Measurements from ENCODE around the gene MEIKIN. TPM values are rescaled to one million over a fixed set of nuclear protein-coding genes. Genes with fewer than 3 reads are reported as not detected.

MEIKIN gene
- total RNA-seq, 1 experiment from 2014 or later, result not detected

GRCh38 chr5:131867524-131867923, 77.9 kb downstream of the MEIKIN start:
- WGBS (ENCODE audit: extremely low coverage, insufficient read length, low lambda C conversion rate), result no CpG with 5 or more reads among the region's 2 CpGs
- no peak overlapping the region for H2AFZ ChIP-seq (ENCODE audit: low read length)
- no peak overlapping the region for H4K8ac ChIP-seq (replicated peaks; ENCODE audit: insufficient read length, low read depth, low read length)
- H3K27me3 ChIP-seq (ENCODE audit: insufficient read depth, low read length), result no peaks in the 10 kb centered on the region
- TF ChIP-seq, protein P1, sequence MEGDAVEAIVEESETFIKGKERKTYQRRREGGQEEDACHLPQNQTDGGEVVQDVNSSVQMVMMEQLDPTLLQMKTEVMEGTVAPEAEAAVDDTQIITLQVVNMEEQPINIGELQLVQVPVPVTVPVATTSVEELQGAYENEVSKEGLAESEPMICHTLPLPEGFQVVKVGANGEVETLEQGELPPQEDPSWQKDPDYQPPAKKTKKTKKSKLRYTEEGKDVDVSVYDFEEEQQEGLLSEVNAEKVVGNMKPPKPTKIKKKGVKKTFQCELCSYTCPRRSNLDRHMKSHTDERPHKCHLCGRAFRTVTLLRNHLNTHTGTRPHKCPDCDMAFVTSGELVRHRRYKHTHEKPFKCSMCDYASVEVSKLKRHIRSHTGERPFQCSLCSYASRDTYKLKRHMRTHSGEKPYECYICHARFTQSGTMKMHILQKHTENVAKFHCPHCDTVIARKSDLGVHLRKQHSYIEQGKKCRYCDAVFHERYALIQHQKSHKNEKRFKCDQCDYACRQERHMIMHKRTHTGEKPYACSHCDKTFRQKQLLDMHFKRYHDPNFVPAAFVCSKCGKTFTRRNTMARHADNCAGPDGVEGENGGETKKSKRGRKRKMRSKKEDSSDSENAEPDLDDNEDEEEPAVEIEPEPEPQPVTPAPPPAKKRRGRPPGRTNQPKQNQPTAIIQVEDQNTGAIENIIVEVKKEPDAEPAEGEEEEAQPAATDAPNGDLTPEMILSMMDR (conservative IDR thresholded peaks at IDR 0.05), result no peak
- Mint-ChIP-seq H3K4me1 (no peaks in the 10 kb centered on the region), H3K27me3 (ENCODE audit: low read depth) (no peaks in the 10 kb centered on the region; the same call in none of the 2 replicates), H3K4me3 (no peak overlapping the region), H3K27ac (no peak overlapping the region), H3K36me3 (ENCODE audit: insufficient read depth in 1 of 3, low read depth in 3 of 3) (peaks cover 8 to 18% (median 11%) of the 10 kb centered on the region in 3 experiments; a peak in 6 of 7 replicates), H3K9me3 (peaks cover 72 to 86% of the 10 kb centered on the region in 2 experiments)
- H3K56ac ChIP-seq (ENCODE audit: insufficient read length, low read depth, low read length), result no peak overlapping the region
- H3K23ac ChIP-seq (ENCODE audit: insufficient read length, low read depth, low read length), result no peak overlapping the region
- no peak overlapping the region for H2AK5ac ChIP-seq (ENCODE audit: insufficient read length, low read length)
- H4K91ac ChIP-seq (ENCODE audit: insufficient read length, low read depth, low read length), result no peak overlapping the region
- H2BK12ac ChIP-seq (ENCODE audit: insufficient read length, low read depth, low read length), result no peak overlapping the region
- no peak overlapping the region for H3K4ac ChIP-seq (ENCODE audit: low read depth, low read length)
- no peak overlapping the region for H3K4me2 ChIP-seq (ENCODE audit: insufficient read depth, insufficient read length, low read length)
- no peaks in the 10 kb centered on the region for H3K23me2 ChIP-seq (ENCODE audit: insufficient read length, low read depth, low read length, poor library complexity, severe bottlenecking)
- no peak overlapping the region for H2BK15ac ChIP-seq (ENCODE audit: low read depth, low read length)
- H3K18ac ChIP-seq (ENCODE audit: insufficient read length, low read depth, low read length), result no peak overlapping the region
- H3K14ac ChIP-seq (ENCODE audit: insufficient read depth, low read length), result no peak overlapping the region
- no peaks in the 10 kb centered on the region for H4K20me1 ChIP-seq (ENCODE audit: control insufficient read depth, insufficient read depth, insufficient read length)
- H3K4me1 ChIP-seq (ENCODE audit: insufficient read depth, low read length), result no peaks in the 10 kb centered on the region
- no peak overlapping the region for H3K9ac ChIP-seq (ENCODE audit: extremely low read depth, insufficient read length, low read length)
- no peak overlapping the region for H3T11ph ChIP-seq (ENCODE audit: low read length)
- peaks cover 15% of the 10 kb centered on the region for H3K9me3 ChIP-seq (ENCODE audit: control insufficient read depth, low read depth, low read length)
- no peaks in the 10 kb centered on the region for H3K79me1 ChIP-seq (ENCODE audit: insufficient read depth, low read depth, low read length, poor library complexity, severe bottlenecking)
- no peak overlapping the region for H2BK20ac ChIP-seq (ENCODE audit: low read depth, low read length, poor library complexity, severe bottlenecking)
- H3K79me2 ChIP-seq (ENCODE audit: insufficient read depth, low read length), result no peaks in the 10 kb centered on the region
- H2BK5ac ChIP-seq (ENCODE audit: insufficient read length, low read length), result no peak overlapping the region
- DNase-seq, result no peak
- H2BK120ac ChIP-seq (ENCODE audit: low read depth, low read length, poor library complexity, severe bottlenecking), result no peak overlapping the region
- H4K5ac ChIP-seq (ENCODE audit: insufficient read length, low read depth, low read length), result no peak overlapping the region
- H3K27ac ChIP-seq (ENCODE audit: insufficient read length, low read depth, low read length), result no peak overlapping the region

All from H9 (cell line).